ENCODE results near the gene IPMK.

Gene IPMK

GRCh38 chr10:58143944-58144343 is 123.8 kb downstream of the IPMK start:
- DNase-seq = no peak

Data from NCI-H446 treated with DMSO at 0.1 percent for 48 hours (cell line).